Spleen (tissue), 7 donors: ENCODE measurements around the gene TLR8.

Experiments
- POLR2A ChIP-seq, 3 donors: fragments of 450-650 bp; IDR thresholded peaks; one replicate each; pipeline ENCODE4 v1.5.1; 2017; ENCODE audit warnings: antibody characterized with exemption in 3 of 3, mild to moderate bottlenecking in 1 of 3
- POLR2AphosphoS5 ChIP-seq, 3 donors: sonication (generic); formaldehyde crosslinking; IDR thresholded peaks; one replicate each; pipeline ENCODE4 v1.5.1; 2017; ENCODE audit warnings: antibody characterized with exemption in 3 of 3
- TF ChIP-seq, protein P1 (sequence below), 11 experiments: fragments of 200-600 bp in 7 of 11; fragments of 450-650 bp in 4 of 11; sonication (generic) in 4 of 11; IDR thresholded peaks in 8 of 11; conservative IDR thresholded peaks in 3 of 11; 1 replicate in 7 of 11; 2 replicates in 4 of 11; pipeline versions ENCODE4 v1.4.0 to v1.8.0; 2016 to 2021; ENCODE audit warnings: antibody characterized with exemption in 11 of 11, inconsistent platforms in 4 of 11, mild to moderate bottlenecking in 1 of 11
- donor health status: DM: no; HTN: no; CAD: no; lungs with moderate emphysema.
- donor health status: DM: no; HTN: no; CAD: no.
- donor health status: DM: no; HTN: no; CAD: no.

DNA sequence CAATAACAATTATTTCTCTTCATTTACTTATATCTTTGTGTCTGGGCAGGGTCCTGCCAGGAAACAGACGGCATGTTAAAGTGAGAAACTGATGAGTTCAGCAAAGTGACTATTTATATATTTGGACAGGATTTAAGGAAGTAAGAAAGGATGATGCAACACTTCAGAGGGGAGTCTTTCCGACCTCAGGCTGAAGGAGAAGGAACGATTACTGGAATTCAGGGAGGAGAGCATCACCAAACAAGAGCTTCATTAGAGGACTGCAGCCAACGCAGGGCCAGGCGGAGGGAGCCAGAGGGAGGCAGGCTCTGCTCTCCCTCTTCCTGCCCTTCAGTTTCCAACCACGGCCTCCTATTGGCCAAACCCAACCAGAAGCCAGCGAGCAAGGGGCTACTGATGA is 41.1 kb upstream of the TLR8 start:
- TF ChIP-seq, protein P1, sequence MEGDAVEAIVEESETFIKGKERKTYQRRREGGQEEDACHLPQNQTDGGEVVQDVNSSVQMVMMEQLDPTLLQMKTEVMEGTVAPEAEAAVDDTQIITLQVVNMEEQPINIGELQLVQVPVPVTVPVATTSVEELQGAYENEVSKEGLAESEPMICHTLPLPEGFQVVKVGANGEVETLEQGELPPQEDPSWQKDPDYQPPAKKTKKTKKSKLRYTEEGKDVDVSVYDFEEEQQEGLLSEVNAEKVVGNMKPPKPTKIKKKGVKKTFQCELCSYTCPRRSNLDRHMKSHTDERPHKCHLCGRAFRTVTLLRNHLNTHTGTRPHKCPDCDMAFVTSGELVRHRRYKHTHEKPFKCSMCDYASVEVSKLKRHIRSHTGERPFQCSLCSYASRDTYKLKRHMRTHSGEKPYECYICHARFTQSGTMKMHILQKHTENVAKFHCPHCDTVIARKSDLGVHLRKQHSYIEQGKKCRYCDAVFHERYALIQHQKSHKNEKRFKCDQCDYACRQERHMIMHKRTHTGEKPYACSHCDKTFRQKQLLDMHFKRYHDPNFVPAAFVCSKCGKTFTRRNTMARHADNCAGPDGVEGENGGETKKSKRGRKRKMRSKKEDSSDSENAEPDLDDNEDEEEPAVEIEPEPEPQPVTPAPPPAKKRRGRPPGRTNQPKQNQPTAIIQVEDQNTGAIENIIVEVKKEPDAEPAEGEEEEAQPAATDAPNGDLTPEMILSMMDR (IDR thresholded peaks at IDR 0.05 in 8 of 11, conservative IDR thresholded peaks at IDR 0.05 in 3 of 11), result no peak
- TF ChIP-seq POLR2A (IDR thresholded peaks at IDR 0.05), result no peak
- no peak for TF ChIP-seq POLR2AphosphoS5 (IDR thresholded peaks at IDR 0.05)
